Measurements from ENCODE around the gene SUCLA2.
"Not testable (repeated sequence)": the region's sequence is repeated elsewhere in the genome, so short reads cannot be mapped to it uniquely, and the experiment has no call there.

Gene SUCLA2

GRCh38 chr13:48001114-48001881 lies at the start of gene SUCLA2:
SUCLA2 (minus strand) TSS chr13:48001273; CDS start chr13:48001269, 4 bp downstream.
- DNase-seq, result peak; percentile 90 to 94

GRCh38 chr13:48050550-48050949 lies 49.5 kb upstream of the SUCLA2 start:
- no peak for DNase-seq

GRCh38 chr13:48043789-48044503 lies 42.9 kb upstream of the SUCLA2 start:
- no peak for DNase-seq

GRCh38 chr13:48042894-48043293 lies 41.8 kb upstream of the SUCLA2 start:
- DNase-seq, result no peak

- DNase-seq, result no peak
Measured at GRCh38 chr13:48040896-48041295, 39.8 kb upstream of the SUCLA2 start.

GRCh38 chr13:48040049-48040448 lies 39.0 kb upstream of the SUCLA2 start:
- DNase-seq, result no peak

GRCh38 chr13:48038761-48039160 lies 37.7 kb upstream of the SUCLA2 start:
- DNase-seq, result peak in 1 of 2 experiments; percentile 15

- peak; percentile 98 to 99 for DNase-seq
Measured at GRCh38 chr13:48037346-48038173, 36.5 kb upstream of the SUCLA2 start, which contains the start of gene NUDT15. NUDT15 (plus strand) TSS chr13:48037726; CDS start chr13:48037747, 21 bp downstream.

GRCh38 chr13:48029859-48030258 lies 28.8 kb upstream of the SUCLA2 start:
- DNase-seq, result no peak

GRCh38 chr13:48028066-48028465 lies 27.0 kb upstream of the SUCLA2 start:
- no peak for DNase-seq

GRCh38 chr13:48019796-48020195 lies 18.7 kb upstream of the SUCLA2 start:
- DNase-seq, result no peak

- DNase-seq, result no peak
Measured at GRCh38 chr13:48018637-48019036, 17.6 kb upstream of the SUCLA2 start.

GRCh38 chr13:48014359-48014758 lies 13.3 kb upstream of the SUCLA2 start:
- no peak for DNase-seq

- DNase-seq, result no peak
Measured at GRCh38 chr13:48012668-48013067, 11.6 kb upstream of the SUCLA2 start.

GRCh38 chr13:48010698-48011097 lies 9.6 kb upstream of the SUCLA2 start:
- DNase-seq, result no peak

GRCh38 chr13:48009284-48009683 lies 8.2 kb upstream of the SUCLA2 start:
- peak; percentile 79 for DNase-seq

GRCh38 chr13:48006396-48006795 lies 5.3 kb upstream of the SUCLA2 start:
- no peak for DNase-seq

- no peak for DNase-seq
Measured at GRCh38 chr13:48004201-48004600, 3.1 kb upstream of the SUCLA2 start.

GRCh38 chr13:48001999-48002398 lies 926 bp upstream of the SUCLA2 start:
- not testable (repeated sequence) for DNase-seq

GRCh38 chr13:48000559-48001113 lies 437 bp downstream of the SUCLA2 start:
- DNase-seq, result no peak

GRCh38 chr13:47999973-48000372 lies 1.1 kb downstream of the SUCLA2 start:
- no peak for DNase-seq

- no peak for DNase-seq
Measured at GRCh38 chr13:47997384-47997783, 3.7 kb downstream of the SUCLA2 start.

GRCh38 chr13:47991859-47992258 lies 9.2 kb downstream of the SUCLA2 start:
- DNase-seq, result no peak

Measured in AML-193 (cell line).